NCI-H510A treated with DMSO at 0.1 percent for 48 hours (cell line): ENCODE results near the gene LSAMP.
"Not testable (repeated sequence)": the region's sequence is repeated elsewhere in the genome, so short reads cannot be mapped to it uniquely, and the experiment has no call there.

Source experiments
- DNase-seq: peaks from one replicate; lab custom pipeline; 2025; lab: John Stamatoyannopoulos, UW

Gene LSAMP

DNA sequence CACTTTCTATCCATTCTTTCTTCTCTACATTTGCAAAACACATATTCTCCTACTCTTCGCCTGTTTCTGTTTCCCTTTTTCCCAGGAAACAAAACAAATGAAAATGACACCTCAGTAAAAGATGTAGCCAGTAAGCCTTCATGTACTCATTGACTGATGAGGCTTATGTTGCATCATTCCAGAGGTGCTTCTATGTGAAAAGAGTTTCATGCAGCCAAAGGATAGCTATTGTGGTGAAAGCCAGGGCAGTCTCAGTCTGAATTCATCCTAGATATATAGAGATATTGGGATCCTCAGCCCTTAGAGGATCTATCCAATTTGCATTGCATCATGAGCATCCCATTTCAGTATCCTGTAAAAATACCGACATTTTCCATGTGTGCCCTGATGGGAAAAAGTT is 554.7 kb downstream of the LSAMP start:
- no peak for DNase-seq

DNA sequence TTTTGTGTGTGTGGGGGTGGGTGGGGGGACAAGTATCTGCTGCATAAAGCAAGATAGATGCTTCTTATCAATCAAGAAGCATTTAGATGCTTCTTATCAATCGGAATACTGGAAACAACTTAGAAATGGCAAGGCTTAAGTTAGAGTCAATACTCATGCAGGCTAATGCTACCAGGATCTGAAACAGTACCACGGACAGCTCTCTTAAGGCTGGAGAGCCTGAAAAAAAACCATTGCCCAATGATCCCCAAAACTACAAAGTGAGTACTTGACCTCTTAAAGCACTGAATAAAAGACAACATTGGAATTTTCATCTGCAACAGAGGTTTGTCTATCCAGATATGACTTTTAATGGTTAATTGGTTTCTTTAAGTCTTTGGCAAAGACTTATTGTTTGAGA is 559.7 kb downstream of the LSAMP start:
- DNase-seq = no peak

GRCh38 chr3:115877615-115877899 is 567.7 kb downstream of the LSAMP start:
- no peak for DNase-seq

DNA sequence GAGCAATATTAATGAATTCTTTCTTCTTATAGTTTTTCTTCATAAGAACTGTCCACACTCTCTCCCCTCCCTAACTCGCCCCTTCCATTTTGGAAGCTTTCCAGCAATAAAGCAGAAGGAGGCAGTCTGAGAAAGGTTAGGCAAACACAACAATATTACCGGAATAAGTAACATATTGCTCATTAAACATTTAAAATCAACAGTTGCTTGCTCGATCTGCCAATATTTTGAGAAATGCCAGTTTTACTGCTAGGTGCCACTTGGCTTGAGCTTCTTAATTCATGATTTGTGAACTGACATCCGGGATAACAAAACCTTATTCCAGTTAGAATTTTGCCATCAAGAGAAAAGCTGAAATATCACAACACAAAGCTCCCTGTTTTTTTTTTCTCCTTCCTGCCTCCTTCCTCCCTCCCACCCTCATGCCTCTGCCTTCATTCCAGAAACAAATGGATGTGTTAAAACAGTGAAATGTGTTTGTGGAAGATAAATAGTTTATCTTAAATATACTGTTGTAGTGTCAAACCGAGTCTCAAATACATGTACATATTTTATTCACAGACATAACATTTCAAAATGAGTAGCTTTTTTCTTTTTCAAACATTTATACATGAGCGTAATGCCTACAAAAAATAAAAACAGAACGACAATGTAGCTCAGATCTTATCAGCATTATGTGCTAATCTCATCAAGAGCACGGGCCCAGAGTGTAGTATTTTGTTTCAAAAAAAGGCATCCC is 568.2 kb downstream of the LSAMP start:
- no peak for DNase-seq

- no peak for DNase-seq
These were observed 569.8 kb downstream of the LSAMP start for GRCh38 chr3:115875460-115875859.

DNA sequence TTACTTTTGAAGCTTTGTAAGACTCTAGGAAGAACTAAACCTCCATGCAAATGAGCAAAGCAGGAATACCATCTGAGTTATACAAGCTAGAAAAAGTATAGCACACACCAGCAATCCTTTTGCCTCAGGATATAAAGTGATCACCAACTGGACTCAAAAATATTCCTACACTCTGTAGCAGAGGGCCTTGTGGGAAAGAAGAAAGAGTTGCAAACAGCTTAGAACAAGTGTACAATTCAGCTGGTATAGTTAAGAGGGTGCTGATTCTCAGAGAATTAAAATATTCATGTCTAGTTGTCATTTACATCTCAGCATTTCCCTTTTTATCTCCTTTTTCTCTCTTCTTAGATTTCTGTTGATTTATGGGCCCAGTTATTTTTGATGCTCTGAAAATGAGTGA is 573.6 kb downstream of the LSAMP start:
- no peak for DNase-seq

- no peak for DNase-seq
These were observed 580.4 kb downstream of the LSAMP start for GRCh38 chr3:115864911-115865310.

- DNase-seq = no peak
These were observed 582.4 kb downstream of the LSAMP start for GRCh38 chr3:115862849-115863248.

- no peak for DNase-seq
These were observed 583.2 kb downstream of the LSAMP start for GRCh38 chr3:115862099-115862498.

DNA sequence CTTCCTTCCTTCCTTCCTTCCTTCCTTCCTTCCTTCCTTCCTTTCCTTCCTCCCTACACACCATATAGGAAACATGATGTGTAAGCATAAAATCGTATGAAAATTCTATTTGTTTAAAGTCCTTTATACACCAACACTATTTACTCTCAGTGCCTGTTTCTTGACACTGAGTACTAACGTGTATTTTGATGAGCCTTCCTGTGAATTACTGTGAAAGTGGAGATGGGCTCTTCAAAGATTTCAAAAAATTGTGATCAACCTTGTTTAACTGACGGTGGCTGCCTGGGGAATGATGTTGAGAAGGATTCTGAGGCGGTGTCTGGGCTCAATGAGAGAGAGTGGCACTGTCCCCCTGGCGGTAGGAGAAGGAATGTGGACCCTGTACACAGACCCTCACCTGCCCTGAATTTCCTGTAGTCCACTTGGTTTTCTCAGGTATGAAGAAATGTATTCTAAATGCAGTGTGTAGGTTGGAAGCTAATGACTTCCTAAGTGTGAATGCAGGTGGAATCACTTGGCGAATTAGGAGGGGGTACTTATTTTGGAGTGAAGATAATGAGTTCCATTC is 584.0 kb downstream of the LSAMP start:
- no peak for DNase-seq

- DNase-seq = no peak
These were observed 584.5 kb downstream of the LSAMP start for GRCh38 chr3:115860766-115861165.

- no peak for DNase-seq
These were observed 586.1 kb downstream of the LSAMP start for GRCh38 chr3:115859002-115859807.

GRCh38 chr3:115857518-115858136 is 587.7 kb downstream of the LSAMP start:
- no peak for DNase-seq

DNA sequence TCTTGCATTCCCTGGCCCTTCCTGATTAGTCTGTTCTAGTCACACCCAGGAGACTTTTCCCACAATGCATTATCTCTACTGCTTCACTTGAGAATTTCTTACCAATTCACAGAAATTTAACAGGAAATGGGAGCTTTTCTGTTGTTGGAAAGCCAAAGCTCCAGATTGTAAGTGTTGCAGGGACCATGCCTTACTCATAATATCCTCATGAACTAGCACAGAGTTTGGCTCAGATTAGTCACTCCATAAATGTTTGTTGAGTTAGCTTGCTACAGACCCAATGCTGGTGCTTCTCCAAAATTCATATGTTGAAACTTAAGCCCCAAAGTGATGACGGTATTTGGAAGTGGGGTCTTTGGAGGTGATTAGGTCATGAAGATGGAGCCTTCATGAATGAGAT is 589.4 kb downstream of the LSAMP start:
- no peak for DNase-seq

GRCh38 chr3:115853104-115853503 is 592.2 kb downstream of the LSAMP start:
- DNase-seq = no peak

DNA sequence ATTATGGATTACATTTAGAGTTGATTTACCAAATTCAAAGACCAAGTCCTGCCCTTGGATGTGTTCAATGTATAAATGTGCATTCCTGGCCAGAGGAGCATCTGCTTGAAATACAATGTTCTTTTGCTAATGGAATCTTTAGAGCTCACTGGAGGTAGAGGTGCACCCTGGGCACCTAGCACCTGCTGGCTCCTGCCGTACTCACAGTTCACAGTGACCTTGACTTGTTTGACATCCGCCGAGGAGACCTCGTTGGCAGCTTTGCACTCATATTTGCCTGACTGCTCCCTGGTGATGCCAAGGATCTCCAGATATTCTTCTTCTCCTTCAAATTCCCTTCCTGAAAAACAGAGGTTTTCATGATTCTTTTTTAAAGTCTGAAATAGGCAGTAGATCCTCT is 593.0 kb downstream of the LSAMP start:
- no peak for DNase-seq

- DNase-seq = no peak
These were observed 593.7 kb downstream of the LSAMP start for GRCh38 chr3:115851571-115851970.

DNA sequence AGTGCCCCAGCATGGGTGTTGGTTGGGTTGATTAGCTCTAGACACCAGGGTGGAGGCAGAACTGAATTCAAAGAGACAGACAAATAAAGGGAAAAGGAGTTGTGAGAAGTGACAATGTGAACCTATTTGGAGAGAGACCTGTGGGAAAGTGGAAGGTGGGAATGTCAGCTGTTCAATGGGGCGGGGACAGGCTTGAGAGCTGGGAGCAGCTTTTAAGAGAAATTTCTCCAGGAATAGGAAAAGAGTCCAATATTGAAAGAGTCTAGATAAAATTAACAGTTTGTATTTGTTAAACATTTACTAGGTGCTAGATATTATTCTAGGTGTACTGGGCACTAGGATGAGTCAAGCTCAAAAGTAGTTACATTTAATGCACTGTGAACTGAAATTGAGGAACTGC is 596.6 kb downstream of the LSAMP start:
- DNase-seq = no peak

DNA sequence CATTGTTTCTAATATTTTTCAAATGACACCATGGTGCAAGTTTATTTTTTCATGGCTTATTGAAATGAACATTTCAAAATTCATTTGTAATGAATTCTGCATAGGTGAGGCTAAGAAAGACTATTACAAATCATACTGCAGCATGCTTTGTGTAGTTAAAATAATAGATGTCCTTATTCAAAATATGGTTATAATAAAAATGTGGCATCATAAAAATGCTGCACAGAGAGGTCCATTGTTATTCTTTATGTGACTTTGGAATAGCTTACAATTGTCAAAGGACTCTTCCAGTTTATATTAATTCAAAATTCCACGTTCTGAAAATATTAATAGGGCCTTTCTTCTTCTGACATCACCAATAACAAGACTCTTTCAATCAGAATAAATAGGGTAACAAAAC is 599.3 kb downstream of the LSAMP start:
- no peak for DNase-seq

DNA sequence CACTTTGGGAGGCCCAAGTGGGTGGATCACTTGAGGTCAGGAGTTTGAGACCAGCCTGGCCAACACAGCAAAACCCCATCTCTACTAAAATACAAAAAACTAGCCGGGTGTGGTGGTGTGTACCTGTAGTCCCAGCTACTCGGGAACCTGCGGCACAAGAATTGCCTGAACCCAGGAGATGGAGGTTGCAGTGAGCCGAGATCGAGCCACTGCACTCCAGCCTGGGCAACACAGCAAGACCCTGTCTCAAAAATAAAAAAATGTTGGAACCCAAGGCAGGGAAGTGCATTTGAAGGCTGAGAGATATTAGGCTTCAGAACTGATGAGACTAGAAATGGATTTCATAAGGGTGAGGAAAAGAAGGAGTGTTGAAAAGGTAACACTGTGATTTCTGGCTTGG is 600.6 kb downstream of the LSAMP start:
- not testable (repeated sequence) for DNase-seq

GRCh38 chr3:115843206-115843605 is 602.1 kb downstream of the LSAMP start:
- DNase-seq = peak; percentile 77

DNA sequence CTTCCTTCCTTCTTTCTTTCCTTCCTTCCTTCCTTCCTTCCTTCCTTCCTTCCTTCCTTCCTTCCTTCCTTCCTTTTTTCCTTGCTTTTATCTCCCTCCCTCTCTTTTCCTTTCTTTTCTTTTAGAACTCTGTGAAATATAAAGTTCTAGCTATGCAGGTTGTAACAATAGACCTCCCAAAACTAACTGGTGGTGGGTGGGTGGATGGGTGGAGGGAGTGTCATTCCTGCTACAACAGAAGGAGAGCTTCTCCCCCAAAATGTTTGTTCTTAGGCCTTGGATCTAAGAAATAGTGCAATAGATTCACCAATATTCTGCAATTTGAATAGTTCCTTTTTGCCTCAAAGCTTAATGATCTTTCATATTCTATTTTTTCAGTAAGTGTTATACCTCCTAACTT is 606.0 kb downstream of the LSAMP start:
- DNase-seq = no peak

GRCh38 chr3:115838786-115839185 is 606.5 kb downstream of the LSAMP start:
- DNase-seq = no peak
